Karpas-422 (cell line): ENCODE results near the gene IRS1. TPM values are rescaled to one million over a fixed set of nuclear protein-coding genes. Genes with fewer than 3 reads are reported as not detected.

Experiments used
- DNase-seq: peaks from one replicate; pipeline ENCODE4 v3.0.0-alpha.2; 2015
- H2AFZ ChIP-seq: fragments of 200-600 bp; sonication (generic); 2 replicates; pipeline ENCODE4 v1.6.1; 2014; ENCODE audit warnings: antibody characterized with exemption, low read length, mixed read lengths
- H3K27ac ChIP-seq: fragments of 200-600 bp; sonication (generic); 2 replicates; pipeline ENCODE4 v1.5.1; 2014; ENCODE audit warnings: mild to moderate bottlenecking, low read length, moderate library complexity
- H3K27me3 ChIP-seq: fragments of 200-600 bp; sonication (generic); 2 replicates; pipeline ENCODE4 v1.6.1; 2014; ENCODE audit warnings: low read length, mixed read lengths
- H3K36me3 ChIP-seq: fragments of 200-600 bp; sonication (generic); 2 replicates; pipeline ENCODE4 v1.6.1; 2014; ENCODE audit warnings: low read length, mixed read lengths; ENCODE audit not compliant: insufficient read depth
- H3K4me1 ChIP-seq: fragments of 200-600 bp; sonication (generic); 2 replicates; pipeline ENCODE4 v1.6.1; 2014; ENCODE audit warnings: mild to moderate bottlenecking, low read length, mixed read lengths
- H3K4me2 ChIP-seq: fragments of 200-600 bp; sonication (generic); 2 replicates; pipeline ENCODE4 v1.6.1; 2014; ENCODE audit warnings: low read length, low read depth, mild to moderate bottlenecking; ENCODE audit not compliant: poor library complexity, severe bottlenecking
- H3K4me3 ChIP-seq: fragments of 200-600 bp; sonication (generic); 2 replicates; pipeline ENCODE4 v1.5.1; 2014; ENCODE audit warnings: mild to moderate bottlenecking, antibody characterized with exemption, low read length, mixed read lengths
- H3K79me2 ChIP-seq: fragments of 200-600 bp; sonication (generic); 2 replicates; pipeline ENCODE4 v1.6.1; 2014; ENCODE audit warnings: mild to moderate bottlenecking, low read length, mixed read lengths
- H3K9ac ChIP-seq: fragments of 200-600 bp; sonication (generic); 2 replicates; pipeline ENCODE4 v1.6.0; 2014; ENCODE audit warnings: low read length
- H3K9me2 ChIP-seq: fragments of 200-600 bp; sonication (generic), shearing (Covaris generic); replicated peaks from 2 replicates; pipeline ENCODE4 v1.6.0; 2014; ENCODE audit warnings: mild to moderate bottlenecking, low read length, moderate library complexity; ENCODE audit not compliant: insufficient read depth
- H3K9me3 ChIP-seq: fragments of 300-700, 200-600 bp; sonication (generic); 2 replicates; pipeline ENCODE4 v1.6.1; 2014; ENCODE audit warnings: low read length, mixed read lengths
- H4K20me1 ChIP-seq: fragments of 200-600 bp; sonication (generic); 2 replicates; pipeline ENCODE4 v1.6.1; 2014; ENCODE audit warnings: mild to moderate bottlenecking, antibody characterized with exemption, low read length, low read depth; ENCODE audit not compliant: insufficient read depth
- total RNA-seq: library from RNA; depleted of rRNA; stranded (reverse); fragments of >200 nt; shearing (Covaris generic); gene quantifications from 2 replicates; pipeline ENCODE4 v1.2.3, GENCODE V29; 2014; ENCODE audit warnings: low replicate concordance

Gene IRS1
- total RNA-seq, 1 experiment from 2014 or later: 3.5 TPM

DNA sequence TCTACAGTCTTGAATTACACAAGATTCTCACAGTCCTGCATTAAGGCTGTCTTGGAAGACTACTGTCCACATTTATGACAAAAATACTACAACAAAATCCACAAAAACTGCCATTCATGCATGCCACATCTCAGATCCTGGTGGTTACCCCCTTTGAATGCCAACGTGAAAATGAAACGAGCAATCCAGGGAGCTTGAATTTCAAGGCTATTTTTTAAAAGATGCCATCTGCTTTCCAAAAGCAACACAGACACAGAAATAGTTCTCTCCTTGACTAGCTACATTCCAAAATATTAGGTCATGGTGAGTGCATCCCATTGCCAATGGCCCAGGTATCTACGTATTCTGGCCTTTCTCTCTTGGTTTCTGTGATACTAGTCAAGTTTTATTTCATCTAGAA is 36.3 kb downstream of the IRS1 start:
- Histone ChIP-seq H3K27ac (no peak overlapping the region), H3K79me2 (no peaks in the 10 kb centered on the region), H2AFZ (no peak overlapping the region), H3K27me3 (no peaks in the 10 kb centered on the region), H3K9me2 (no peaks in the 10 kb centered on the region), H3K4me3 (no peak overlapping the region), H3K4me1 (peaks cover 13% of the 10 kb centered on the region), H3K36me3 (no peaks in the 10 kb centered on the region), H3K9ac (no peak overlapping the region), H3K9me3 (no peaks in the 10 kb centered on the region), H3K4me2 (no peak overlapping the region), H4K20me1 (no peaks in the 10 kb centered on the region)
- no peak for DNase-seq

DNA sequence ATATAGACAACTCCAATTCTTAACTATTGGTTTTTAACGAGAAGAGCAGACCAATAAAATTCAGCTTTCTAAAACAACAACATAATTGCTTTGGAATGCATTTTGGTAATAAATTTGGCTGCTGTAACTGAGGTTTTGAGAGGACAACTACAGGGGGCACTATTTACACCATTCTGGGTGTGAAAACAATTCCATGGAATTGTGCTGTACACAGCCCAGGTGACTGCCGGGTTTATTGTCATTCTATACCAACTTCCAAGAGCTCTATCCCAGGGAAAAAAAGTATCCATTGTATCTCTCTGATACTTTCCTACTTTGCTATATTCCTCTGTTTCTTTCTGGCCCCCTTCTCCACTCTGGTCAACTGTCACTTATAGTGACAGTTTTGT is 38.4 kb downstream of the IRS1 start:
- Histone ChIP-seq H3K9ac (no peak overlapping the region), H3K9me3 (no peaks in the 10 kb centered on the region), H2AFZ (no peak overlapping the region), H4K20me1 (no peaks in the 10 kb centered on the region), H3K4me1 (no peaks in the 10 kb centered on the region), H3K79me2 (no peaks in the 10 kb centered on the region), H3K27ac (no peak overlapping the region), H3K9me2 (no peaks in the 10 kb centered on the region), H3K36me3 (no peaks in the 10 kb centered on the region), H3K27me3 (no peaks in the 10 kb centered on the region), H3K4me2 (no peak overlapping the region), H3K4me3 (no peak overlapping the region)
- DNase-seq: no peak

GRCh38 chr2:226760412-226761194 is 39.0 kb downstream of the IRS1 start:
- H3K9me2 ChIP-seq: no peaks in the 10 kb centered on the region
- no peaks in the 10 kb centered on the region for H3K36me3 ChIP-seq
- no peaks in the 10 kb centered on the region for H4K20me1 ChIP-seq
- H3K4me1 ChIP-seq: no peaks in the 10 kb centered on the region
- H3K79me2 ChIP-seq: no peaks in the 10 kb centered on the region
- H3K4me3 ChIP-seq: no peak overlapping the region
- no peaks in the 10 kb centered on the region for H3K9me3 ChIP-seq
- H3K9ac ChIP-seq: no peak overlapping the region
- no peak overlapping the region for H3K4me2 ChIP-seq
- no peaks in the 10 kb centered on the region for H3K27me3 ChIP-seq
- DNase-seq: no peak
- no peak overlapping the region for H2AFZ ChIP-seq
- no peak overlapping the region for H3K27ac ChIP-seq

DNA sequence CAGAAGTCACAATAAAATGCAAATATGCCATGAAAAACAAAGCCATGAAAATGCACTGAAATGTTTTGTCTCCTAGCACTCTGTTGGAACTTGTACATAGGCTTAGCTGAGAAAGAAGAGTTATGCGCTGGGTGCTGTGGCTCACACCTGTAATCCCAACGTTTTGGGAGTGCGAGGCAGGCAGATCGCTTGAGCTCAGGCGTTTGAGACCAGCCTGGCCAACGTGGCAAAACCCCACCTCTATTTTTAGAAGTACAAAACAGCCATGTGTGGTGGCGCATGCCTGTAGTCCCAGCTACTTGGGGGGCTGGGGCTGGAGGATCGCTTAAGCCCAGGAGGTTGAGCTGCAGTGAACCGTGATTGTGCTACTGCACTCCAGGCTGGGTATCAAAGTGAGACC is 39.9 kb downstream of the IRS1 start:
- Histone ChIP-seq H3K9ac (no peak overlapping the region), H3K4me3 (no peak overlapping the region), H3K9me2 (no peaks in the 10 kb centered on the region), H3K27me3 (no peaks in the 10 kb centered on the region), H3K9me3 (no peaks in the 10 kb centered on the region), H3K4me2 (no peak overlapping the region), H3K27ac (no peak overlapping the region), H4K20me1 (no peaks in the 10 kb centered on the region), H2AFZ (no peak overlapping the region), H3K4me1 (no peaks in the 10 kb centered on the region), H3K79me2 (no peaks in the 10 kb centered on the region), H3K36me3 (no peaks in the 10 kb centered on the region)
- no peak for DNase-seq

GRCh38 chr2:226758921-226759640 is 40.5 kb downstream of the IRS1 start:
- H3K4me1 ChIP-seq: no peaks in the 10 kb centered on the region
- no peak overlapping the region for H3K9ac ChIP-seq
- H3K9me3 ChIP-seq: no peaks in the 10 kb centered on the region
- no peak overlapping the region for H3K27ac ChIP-seq
- DNase-seq: no peak
- no peaks in the 10 kb centered on the region for H3K79me2 ChIP-seq
- no peaks in the 10 kb centered on the region for H4K20me1 ChIP-seq
- no peak overlapping the region for H3K4me2 ChIP-seq
- no peaks in the 10 kb centered on the region for H3K9me2 ChIP-seq
- no peaks in the 10 kb centered on the region for H3K27me3 ChIP-seq
- H3K4me3 ChIP-seq: no peak overlapping the region
- H2AFZ ChIP-seq: no peak overlapping the region
- no peaks in the 10 kb centered on the region for H3K36me3 ChIP-seq

DNA sequence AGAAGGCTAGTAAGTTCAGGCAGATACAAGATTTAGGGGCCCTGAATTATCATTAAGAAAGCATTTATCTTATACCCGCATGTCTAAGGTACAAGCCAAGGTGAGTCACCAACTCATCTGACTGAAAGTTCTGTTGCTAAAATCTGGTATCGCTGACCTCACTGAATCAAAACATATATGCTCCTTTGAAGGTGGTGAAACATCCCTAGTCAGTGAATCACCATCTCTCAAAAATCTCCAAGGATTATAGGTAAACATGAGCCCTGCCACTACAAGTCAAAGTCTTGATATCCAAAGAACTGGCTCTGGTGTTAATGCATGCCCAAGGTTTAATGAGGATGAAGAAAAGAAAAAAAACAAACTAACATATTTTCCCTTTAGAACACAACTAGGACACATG is 43.5 kb downstream of the IRS1 start:
- H3K9me2 ChIP-seq: no peaks in the 10 kb centered on the region
- no peak overlapping the region for H3K4me3 ChIP-seq
- no peaks in the 10 kb centered on the region for H4K20me1 ChIP-seq
- no peaks in the 10 kb centered on the region for H3K27me3 ChIP-seq
- no peaks in the 10 kb centered on the region for H3K79me2 ChIP-seq
- no peak for DNase-seq
- no peak overlapping the region for H2AFZ ChIP-seq
- H3K36me3 ChIP-seq: no peaks in the 10 kb centered on the region
- H3K9me3 ChIP-seq: no peaks in the 10 kb centered on the region
- no peak overlapping the region for H3K4me2 ChIP-seq
- no peaks in the 10 kb centered on the region for H3K4me1 ChIP-seq
- H3K9ac ChIP-seq: no peak overlapping the region
- H3K27ac ChIP-seq: no peak overlapping the region

GRCh38 chr2:226755631-226756030 is 44.0 kb downstream of the IRS1 start:
- no peaks in the 10 kb centered on the region for H3K9me3 ChIP-seq
- H3K9me2 ChIP-seq: no peaks in the 10 kb centered on the region
- no peak overlapping the region for H3K27ac ChIP-seq
- H3K79me2 ChIP-seq: no peaks in the 10 kb centered on the region
- H4K20me1 ChIP-seq: no peaks in the 10 kb centered on the region
- no peaks in the 10 kb centered on the region for H3K36me3 ChIP-seq
- H3K27me3 ChIP-seq: no peaks in the 10 kb centered on the region
- no peak for DNase-seq
- H3K4me2 ChIP-seq: no peak overlapping the region
- no peaks in the 10 kb centered on the region for H3K4me1 ChIP-seq
- no peak overlapping the region for H2AFZ ChIP-seq
- no peak overlapping the region for H3K4me3 ChIP-seq
- no peak overlapping the region for H3K9ac ChIP-seq

DNA sequence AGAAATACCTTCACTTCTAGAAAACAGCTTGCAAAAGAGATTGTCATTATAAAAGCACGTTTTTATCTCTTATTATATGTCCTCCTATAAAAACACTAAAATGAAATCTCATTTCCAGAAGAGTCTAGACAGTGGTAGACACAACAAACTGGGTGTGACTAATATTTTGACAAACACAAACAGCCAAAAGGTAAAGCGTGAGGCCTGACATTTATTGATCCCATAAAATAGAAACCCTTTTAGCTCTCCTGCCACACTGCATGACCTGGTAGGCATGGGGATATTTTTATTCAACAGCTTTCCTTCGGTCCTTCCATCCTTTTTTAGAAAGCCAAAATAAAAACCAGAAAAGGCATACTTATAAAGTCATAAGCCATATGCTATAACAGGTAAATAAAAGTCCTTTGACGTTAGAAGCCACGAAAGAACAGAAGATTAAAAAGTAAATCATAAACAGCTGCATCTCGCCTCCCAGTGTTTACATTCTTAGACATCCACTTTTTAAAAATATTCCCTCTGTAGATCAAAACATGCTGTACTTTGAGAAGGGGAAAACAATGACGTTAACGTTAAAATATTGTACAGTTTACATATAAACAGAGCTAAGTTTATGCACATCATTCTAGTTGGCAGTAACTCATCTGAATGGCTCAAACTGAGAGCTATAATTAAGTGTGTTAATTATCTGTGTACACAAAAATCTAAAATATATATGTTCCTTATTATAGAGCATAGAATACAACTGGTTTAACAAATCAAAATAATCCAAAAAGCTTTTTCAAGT is 44.6 kb downstream of the IRS1 start:
- DNase-seq: no peak
- no peaks in the 10 kb centered on the region for H3K27me3 ChIP-seq
- H3K9me2 ChIP-seq: no peaks in the 10 kb centered on the region
- no peaks in the 10 kb centered on the region for H3K79me2 ChIP-seq
- no peak overlapping the region for H2AFZ ChIP-seq
- H3K4me3 ChIP-seq: no peak overlapping the region
- no peaks in the 10 kb centered on the region for H3K36me3 ChIP-seq
- no peaks in the 10 kb centered on the region for H4K20me1 ChIP-seq
- H3K27ac ChIP-seq: no peak overlapping the region
- no peak overlapping the region for H3K9ac ChIP-seq
- H3K4me2 ChIP-seq: no peak overlapping the region
- H3K4me1 ChIP-seq: no peaks in the 10 kb centered on the region
- H3K9me3 ChIP-seq: no peaks in the 10 kb centered on the region
